ENCODE data around the gene CXCL12. TPM values are rescaled to one million over a fixed set of nuclear protein-coding genes. Genes with fewer than 3 reads are reported as not detected.

Gene CXCL12
- polyA plus RNA-seq, 1 of the 3 experiments (the other 2 are of a cell fraction), result 4.7 TPM

GRCh38 chr10:44416021-44416771, 31.3 kb upstream of the CXCL12 start:
- ChIA-PET CTCF (interaction anchor here (1.5 kb wide), 1 partner anchor 14 kb away, joined by 3 read pairs; no protein-coding TSS in a partner anchor), POLR2A (no interaction called here)
- no peaks in the 10 kb centered on the region for H3K79me2 ChIP-seq (ENCODE audit: insufficient read depth)
- TF ChIP-seq ZBTB33 (IDR thresholded peaks at IDR 0.05; ENCODE audit: borderline replicate concordance, low read depth) (no peak), MXI1 (IDR thresholded peaks at IDR 0.05; ENCODE audit: low read depth, low read length) (no peak), GATA2 (CRISPR knock-in tag; IDR thresholded peaks at IDR 0.05) (no peak), IRF3 (IDR thresholded peaks at IDR 0.05; ENCODE audit: low read depth, low read length) (no peak), REST (IDR thresholded peaks at IDR 0.05; ENCODE audit: low read depth, low read length) (no peak), POLR2AphosphoS5 (IDR thresholded peaks at IDR 0.05; ENCODE audit: low read depth, low read length) (no peak), NFIC (IDR thresholded peaks at IDR 0.05; ENCODE audit: borderline replicate concordance) (no peak), FOSL2 (IDR thresholded peaks at IDR 0.05; ENCODE audit: borderline replicate concordance, low read depth) (no peak), MEF2A (IDR thresholded peaks at IDR 0.05; ENCODE audit: borderline replicate concordance, low read depth) (no peak), SIN3A (IDR thresholded peaks at IDR 0.05; ENCODE audit: borderline replicate concordance, low read depth, low read length) (no peak), EZH2phosphoT487 (IDR thresholded peaks at IDR 0.05; ENCODE audit: borderline replicate concordance, low read depth) (no peak), SMC3 (IDR thresholded peaks at IDR 0.05; ENCODE audit: low read depth, low read length) (no peak), FOXM1 (IDR thresholded peaks at IDR 0.05; ENCODE audit: low read depth) (no peak), CHD2 (IDR thresholded peaks at IDR 0.05; ENCODE audit: low read length, partially characterized antibody) (no peak), TEAD4 (IDR thresholded peaks at IDR 0.05; ENCODE audit: borderline replicate concordance, insufficient read depth) (no peak), TAF1 (IDR thresholded peaks at IDR 0.05; ENCODE audit: borderline replicate concordance, low read depth, low read length) (no peak)
- TF ChIP-seq, protein P1, sequence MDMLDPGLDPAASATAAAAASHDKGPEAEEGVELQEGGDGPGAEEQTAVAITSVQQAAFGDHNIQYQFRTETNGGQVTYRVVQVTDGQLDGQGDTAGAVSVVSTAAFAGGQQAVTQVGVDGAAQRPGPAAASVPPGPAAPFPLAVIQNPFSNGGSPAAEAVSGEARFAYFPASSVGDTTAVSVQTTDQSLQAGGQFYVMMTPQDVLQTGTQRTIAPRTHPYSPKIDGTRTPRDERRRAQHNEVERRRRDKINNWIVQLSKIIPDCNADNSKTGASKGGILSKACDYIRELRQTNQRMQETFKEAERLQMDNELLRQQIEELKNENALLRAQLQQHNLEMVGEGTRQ (IDR thresholded peaks at IDR 0.05; ENCODE audit: borderline replicate concordance, low read depth, low read length), result no peak
- TF ChIP-seq, protein P2, sequence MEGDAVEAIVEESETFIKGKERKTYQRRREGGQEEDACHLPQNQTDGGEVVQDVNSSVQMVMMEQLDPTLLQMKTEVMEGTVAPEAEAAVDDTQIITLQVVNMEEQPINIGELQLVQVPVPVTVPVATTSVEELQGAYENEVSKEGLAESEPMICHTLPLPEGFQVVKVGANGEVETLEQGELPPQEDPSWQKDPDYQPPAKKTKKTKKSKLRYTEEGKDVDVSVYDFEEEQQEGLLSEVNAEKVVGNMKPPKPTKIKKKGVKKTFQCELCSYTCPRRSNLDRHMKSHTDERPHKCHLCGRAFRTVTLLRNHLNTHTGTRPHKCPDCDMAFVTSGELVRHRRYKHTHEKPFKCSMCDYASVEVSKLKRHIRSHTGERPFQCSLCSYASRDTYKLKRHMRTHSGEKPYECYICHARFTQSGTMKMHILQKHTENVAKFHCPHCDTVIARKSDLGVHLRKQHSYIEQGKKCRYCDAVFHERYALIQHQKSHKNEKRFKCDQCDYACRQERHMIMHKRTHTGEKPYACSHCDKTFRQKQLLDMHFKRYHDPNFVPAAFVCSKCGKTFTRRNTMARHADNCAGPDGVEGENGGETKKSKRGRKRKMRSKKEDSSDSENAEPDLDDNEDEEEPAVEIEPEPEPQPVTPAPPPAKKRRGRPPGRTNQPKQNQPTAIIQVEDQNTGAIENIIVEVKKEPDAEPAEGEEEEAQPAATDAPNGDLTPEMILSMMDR (IDR thresholded peaks at IDR 0.05), result no peak
- TF ChIP-seq, protein P3, sequence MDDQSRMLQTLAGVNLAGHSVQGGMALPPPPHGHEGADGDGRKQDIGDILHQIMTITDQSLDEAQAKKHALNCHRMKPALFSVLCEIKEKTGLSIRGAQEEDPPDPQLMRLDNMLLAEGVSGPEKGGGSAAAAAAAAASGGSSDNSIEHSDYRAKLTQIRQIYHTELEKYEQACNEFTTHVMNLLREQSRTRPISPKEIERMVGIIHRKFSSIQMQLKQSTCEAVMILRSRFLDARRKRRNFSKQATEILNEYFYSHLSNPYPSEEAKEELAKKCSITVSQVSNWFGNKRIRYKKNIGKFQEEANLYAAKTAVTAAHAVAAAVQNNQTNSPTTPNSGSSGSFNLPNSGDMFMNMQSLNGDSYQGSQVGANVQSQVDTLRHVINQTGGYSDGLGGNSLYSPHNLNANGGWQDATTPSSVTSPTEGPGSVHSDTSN (IDR thresholded peaks at IDR 0.05), result no peak
- 1% methylated on average over 7 of the region's 7 CpGs for WGBS (ENCODE audit: low lambda C conversion rate)
- H3K9me2 ChIP-seq, result no peaks in the 10 kb centered on the region
- H3K27me3 ChIP-seq (ENCODE audit: insufficient read depth), result no peaks in the 10 kb centered on the region
- H3K9me3 ChIP-seq, result no peaks in the 10 kb centered on the region
- no peak overlapping the region for H3K4me3 ChIP-seq (ENCODE audit: low read depth in 2 of 2, low read length in 1 of 2)
- H3K4me2 ChIP-seq, result no peak overlapping the region
- no peak overlapping the region for H3K9ac ChIP-seq
- DNase-seq, result no peak
- H3K27ac ChIP-seq (ENCODE audit: low read depth in 2 of 2, low read length in 1 of 2), result no peak overlapping the region
- no peaks in the 10 kb centered on the region for H3K4me1 ChIP-seq (ENCODE audit: control insufficient read depth in 1 of 2, insufficient read depth in 2 of 2, low read depth in 1 of 2, low read length in 1 of 2)
- H4K20me1 ChIP-seq (ENCODE audit: insufficient read depth), result no peaks in the 10 kb centered on the region
- H3K36me3 ChIP-seq (replicated peaks in 1 of 2; ENCODE audit: control insufficient read depth in 1 of 2, insufficient read depth in 2 of 2, low read length in 1 of 2), result no peaks in the 10 kb centered on the region
- H3F3A ChIP-seq (replicated peaks; ENCODE audit: insufficient read depth), result no peaks in the 10 kb centered on the region
- no peak overlapping the region for H2AFZ ChIP-seq (ENCODE audit: low read depth)
